Trophoblast cell (in vitro differentiated cells and primary cell): Measurements from ENCODE around the gene ZNF534.
A peak's percentile ranks its signal among the peaks of the same experiment; 100 is the strongest.
"Not testable (repeated sequence)": the region's sequence is repeated elsewhere in the genome, so short reads cannot be mapped to it uniquely, and the experiment has no call there.

Source experiments
- DNase-seq, 2 donors: peaks; one replicate each; pipeline ENCODE4 v3.0.0-alpha.2; 2016
- H2AFZ ChIP-seq: 2 replicates; pipeline ENCODE4 v1.6.1; 2013; ENCODE audit warnings: low read length, moderate library complexity, mild to moderate bottlenecking; ENCODE audit not compliant: insufficient read depth, poor library complexity
- H2AK5ac ChIP-seq: 2 replicates; pipeline ENCODE4 v1.6.1; 2013; ENCODE audit warnings: mild to moderate bottlenecking, low read length
- H2BK120ac ChIP-seq: 2 replicates; pipeline ENCODE4 v1.6.1; 2013; ENCODE audit warnings: low read length, mild to moderate bottlenecking, moderate library complexity; ENCODE audit not compliant: insufficient read depth, poor library complexity
- H2BK12ac ChIP-seq: 2 replicates; pipeline ENCODE4 v1.6.1; 2013; ENCODE audit warnings: mild to moderate bottlenecking, low read length, moderate library complexity
- H2BK5ac ChIP-seq: 2 replicates; pipeline ENCODE4 v1.6.1; 2013; ENCODE audit warnings: low read length, low read depth, moderate library complexity, mild to moderate bottlenecking; ENCODE audit not compliant: poor library complexity
- H3K14ac ChIP-seq: 2 replicates; pipeline ENCODE4 v1.6.1; 2013; ENCODE audit warnings: mild to moderate bottlenecking, low read length
- H3K18ac ChIP-seq: 2 replicates; pipeline ENCODE4 v1.6.1; 2013; ENCODE audit warnings: mild to moderate bottlenecking, low read length
- H3K23ac ChIP-seq: 2 replicates; pipeline ENCODE4 v1.6.1; 2013; ENCODE audit warnings: low read length
- H3K27ac ChIP-seq: 2 replicates; pipeline ENCODE4 v1.5.1; 2013; ENCODE audit warnings: low read depth, mild to moderate bottlenecking, inconsistent platforms, low read length, moderate library complexity
- H3K27me3 ChIP-seq: 2 replicates; pipeline ENCODE4 v1.6.1; 2013; ENCODE audit warnings: inconsistent platforms, mild to moderate bottlenecking, low read length, moderate library complexity; ENCODE audit not compliant: insufficient read depth
- H3K36me3 ChIP-seq, 2 experiments: 1 replicate in 1 of 2; 2 replicates in 1 of 2; pipeline ENCODE4 v1.6.1; 2013; ENCODE audit warnings: low read length in 2 of 2, mild to moderate bottlenecking in 2 of 2, moderate library complexity in 1 of 2; ENCODE audit not compliant: insufficient read depth in 2 of 2, control insufficient read depth in 1 of 2
- H3K4ac ChIP-seq: 2 replicates; pipeline ENCODE4 v1.6.1; 2013; ENCODE audit warnings: low read depth, mild to moderate bottlenecking, low read length, moderate library complexity
- H3K4me1 ChIP-seq, 2 experiments: 1 replicate in 1 of 2; 2 replicates in 1 of 2; pipeline ENCODE4 v1.6.1; 2013; ENCODE audit warnings: low read length in 2 of 2, mild to moderate bottlenecking in 2 of 2, moderate library complexity in 1 of 2; ENCODE audit not compliant: insufficient read depth in 2 of 2, control insufficient read depth in 1 of 2
- H3K4me2 ChIP-seq: 2 replicates; pipeline ENCODE4 v1.6.1; 2013; ENCODE audit warnings: inconsistent platforms, mild to moderate bottlenecking, low read length, moderate library complexity
- H3K4me3 ChIP-seq: 2 replicates; pipeline ENCODE4 v1.5.1; 2013; ENCODE audit warnings: mild to moderate bottlenecking, low read depth, low read length, inconsistent platforms
- H3K79me1 ChIP-seq: one replicate; pipeline ENCODE4 v1.6.1; 2013; ENCODE audit warnings: low read length
- H3K79me2 ChIP-seq: 2 replicates; pipeline ENCODE4 v1.6.1; 2013; ENCODE audit warnings: low read length, mild to moderate bottlenecking; ENCODE audit not compliant: control insufficient read depth, insufficient read depth, poor library complexity
- H3K9ac ChIP-seq: 2 replicates; pipeline ENCODE4 v1.6.1; 2013; ENCODE audit warnings: mild to moderate bottlenecking, low read length
- H3K9me3 ChIP-seq: 2 replicates; pipeline ENCODE4 v1.6.1; 2013; ENCODE audit warnings: low read depth, mild to moderate bottlenecking, control low read depth, inconsistent platforms, low read length; ENCODE audit not compliant: insufficient read depth
- H4K12ac ChIP-seq: 2 replicates; pipeline ENCODE4 v1.6.1; 2013; ENCODE audit warnings: low read depth, mild to moderate bottlenecking, low read length, moderate library complexity
- H4K8ac ChIP-seq: 2 replicates; pipeline ENCODE4 v1.6.1; 2013; ENCODE audit warnings: low read depth, mild to moderate bottlenecking, low read length, moderate library complexity
- H4K91ac ChIP-seq: one replicate; pipeline ENCODE4 v1.6.1; 2013; ENCODE audit warnings: low read depth, mild to moderate bottlenecking, low read length, moderate library complexity
- WGBS: extraction: QIAGEN DNeasy Blood & Tissue Kit; methylation state at CpG from one replicate; pipeline ENCODE4 v1.1.7; 2013; ENCODE audit warnings: missing lambda C conversion rate; ENCODE audit not compliant: insufficient read length, insufficient coverage; ENCODE audit errors: extremely low coverage; 5-methylcytosine and 5-hydroxymethylcytosine counted together

Gene ZNF534

DNA sequence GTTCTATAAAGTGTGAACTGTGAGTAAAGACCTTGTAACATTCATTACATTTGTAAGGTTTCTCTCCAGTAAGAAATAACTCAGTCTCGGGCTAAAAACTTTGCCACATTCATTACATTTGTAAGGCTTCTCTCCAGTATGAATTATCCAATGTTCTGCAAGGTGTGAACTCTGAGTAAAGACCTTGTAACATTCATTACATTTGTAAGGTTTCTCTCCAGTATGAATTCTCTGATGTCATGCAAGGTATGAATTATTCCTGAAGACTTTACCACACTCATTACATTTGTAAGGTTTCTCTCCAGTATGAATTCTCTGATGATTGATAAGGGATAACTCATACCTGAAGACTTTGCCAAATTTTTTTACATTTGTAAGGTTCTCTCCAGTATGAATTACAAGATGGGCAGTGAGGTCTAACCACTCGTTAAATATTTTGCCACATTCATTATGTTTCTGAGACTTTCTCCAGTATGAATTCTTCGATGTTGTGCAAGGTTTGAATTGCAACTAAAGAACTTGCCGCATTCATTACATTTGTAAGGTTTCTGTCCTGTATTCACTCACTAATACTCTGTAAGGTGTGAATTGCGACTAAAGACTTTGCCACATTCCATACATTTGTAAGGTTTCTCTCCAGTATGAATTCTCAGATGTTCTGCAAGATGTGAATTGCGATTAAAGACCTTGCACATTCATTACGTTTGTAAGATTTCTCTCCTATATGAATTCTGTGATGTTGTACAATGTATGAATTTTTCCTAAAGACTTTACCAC lies 45.6 kb downstream of the ZNF534 start:
- Histone ChIP-seq H3K4me2 (no peak overlapping the region), H3K18ac (no peak overlapping the region), H3K4me1 (no peaks in the 10 kb centered on the region), H3K23ac (no peak overlapping the region), H2AFZ (no peak overlapping the region), H3K4ac (no peak overlapping the region), H4K91ac (no peak overlapping the region), H3K79me2 (no peaks in the 10 kb centered on the region), H3K4me3 (no peak overlapping the region), H3K9me3 (peaks cover 19% of the 10 kb centered on the region), H3K27ac (no peak overlapping the region), H3K9ac (no peak overlapping the region), H4K12ac (no peak overlapping the region), H2BK120ac (no peak overlapping the region), H3K79me1 (no peaks in the 10 kb centered on the region), H3K14ac (no peak overlapping the region), H2BK5ac (no peak overlapping the region), H3K36me3 (no peaks in the 10 kb centered on the region), H2BK12ac (no peak overlapping the region), H4K8ac (no peak overlapping the region), H2AK5ac (no peak overlapping the region), H3K27me3 (no peaks in the 10 kb centered on the region)
- no CpG with 5 or more reads among the region's 7 CpGs for WGBS
- peak in 1 of 2 donors; percentile 7 for DNase-seq

DNA sequence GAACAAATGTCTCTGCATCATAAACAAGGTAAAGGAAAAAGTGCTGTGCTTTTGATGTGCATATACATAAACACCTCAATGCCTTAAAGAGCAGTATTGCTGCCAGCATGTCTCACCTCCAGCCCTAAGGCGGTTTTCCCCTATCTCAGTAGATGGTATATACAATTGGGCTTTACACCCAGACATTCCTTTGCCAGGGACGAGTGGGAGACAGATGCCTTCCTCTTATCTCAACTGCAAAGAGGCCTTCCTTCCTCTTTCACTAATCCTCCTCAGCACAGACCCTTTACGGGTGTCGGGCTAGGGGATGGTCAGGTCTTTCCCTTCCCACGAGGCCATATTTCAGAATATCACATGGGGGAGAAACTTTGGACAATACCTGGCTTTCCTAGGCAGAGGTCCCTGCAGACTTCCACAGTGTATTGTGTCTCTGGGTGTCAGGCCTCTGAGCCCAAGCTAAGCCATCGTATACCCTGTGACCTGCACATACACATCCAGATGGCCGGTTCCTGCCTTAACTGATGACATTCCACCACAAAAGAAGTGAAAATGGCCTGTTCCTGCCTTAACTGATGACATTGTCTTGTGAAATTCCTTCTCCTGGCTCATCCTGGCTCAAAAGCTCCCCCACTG lies 55.3 kb downstream of the ZNF534 start:
- peak in 1 of 2 donors; percentile 27 for DNase-seq
- not testable (repeated sequence) for H3K36me3 ChIP-seq, H3K23ac ChIP-seq, H3K4me1 ChIP-seq, H4K91ac ChIP-seq, H3K4ac ChIP-seq, H4K12ac ChIP-seq, H2AK5ac ChIP-seq, H3K27ac ChIP-seq, H2AFZ ChIP-seq, H2BK5ac ChIP-seq, H3K4me2 ChIP-seq, H3K14ac ChIP-seq, H3K4me3 ChIP-seq, H3K79me2 ChIP-seq, H2BK12ac ChIP-seq, H3K27me3 ChIP-seq, H3K9me3 ChIP-seq, H2BK120ac ChIP-seq, H3K9ac ChIP-seq, H4K8ac ChIP-seq, H3K18ac ChIP-seq, H3K79me1 ChIP-seq
- WGBS: no CpG with 5 or more reads among the region's 7 CpGs

DNA sequence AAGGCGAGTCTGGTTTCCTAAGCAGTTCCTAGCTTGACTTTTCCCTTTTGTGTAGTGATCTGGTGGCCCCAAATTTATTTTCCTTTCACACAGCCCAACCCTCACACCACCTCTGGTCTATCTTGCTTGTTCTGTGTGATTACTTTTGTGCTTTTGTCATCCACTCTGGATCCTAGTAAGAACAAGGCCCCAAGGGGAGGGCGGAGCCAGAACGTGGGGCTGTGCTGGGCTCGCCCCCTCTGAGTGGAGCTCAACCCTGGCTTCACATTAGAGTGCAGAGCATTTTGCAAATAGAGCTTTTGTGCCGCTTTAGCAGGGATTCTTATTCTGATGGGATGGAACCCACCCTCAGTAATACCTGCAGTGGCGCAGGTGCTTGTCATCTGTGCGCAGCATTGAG lies 56.1 kb downstream of the ZNF534 start:
- H3K4me2 ChIP-seq, H2BK120ac ChIP-seq, H4K91ac ChIP-seq, H2AFZ ChIP-seq, H3K9ac ChIP-seq, H3K79me2 ChIP-seq, H3K14ac ChIP-seq, H3K18ac ChIP-seq, H2BK12ac ChIP-seq, H3K36me3 ChIP-seq, H3K79me1 ChIP-seq, H2BK5ac ChIP-seq, H4K12ac ChIP-seq, H3K4me3 ChIP-seq, H3K4ac ChIP-seq, H3K27me3 ChIP-seq, H3K27ac ChIP-seq, H2AK5ac ChIP-seq, H3K4me1 ChIP-seq, H3K9me3 ChIP-seq, H4K8ac ChIP-seq, DNase-seq, H3K23ac ChIP-seq: not testable (repeated sequence)
- WGBS: no CpG with 5 or more reads among the region's 7 CpGs

DNA sequence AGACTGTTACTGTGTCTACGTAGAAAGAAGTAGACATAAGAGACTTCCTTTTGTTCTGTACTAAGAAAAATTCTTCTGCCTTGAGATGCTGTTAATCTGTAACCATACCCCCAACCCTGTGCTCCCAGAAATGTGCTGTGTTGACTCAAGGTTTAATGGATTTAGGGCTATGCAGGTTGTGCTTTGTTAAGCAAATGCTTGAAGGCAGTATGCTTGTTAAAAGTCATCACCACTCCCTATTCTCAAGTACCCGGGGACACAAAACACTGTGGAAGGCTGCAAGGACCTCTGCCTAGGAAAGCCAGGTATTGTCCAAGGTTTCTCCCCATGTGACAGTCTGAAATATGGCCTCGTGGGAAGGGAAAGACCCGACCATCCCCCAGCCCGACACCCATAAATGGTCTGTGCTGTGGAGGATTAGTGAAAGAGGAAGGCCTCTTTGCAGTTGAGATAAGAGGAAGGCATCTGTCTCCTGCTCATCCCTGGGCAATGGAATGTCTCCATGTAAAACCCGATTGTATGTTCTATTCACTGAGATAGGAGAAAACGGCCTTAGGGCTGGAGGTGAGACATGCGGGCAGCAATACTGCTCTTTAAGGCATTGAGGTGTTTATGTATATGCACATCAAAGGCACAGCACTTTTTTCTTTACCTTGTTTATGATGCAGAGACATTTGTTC lies 56.8 kb downstream of the ZNF534 start:
- not testable (repeated sequence) for H3K18ac ChIP-seq, H3K36me3 ChIP-seq, H3K9me3 ChIP-seq, H3K4ac ChIP-seq, H3K27me3 ChIP-seq, H3K23ac ChIP-seq, H3K27ac ChIP-seq, H3K79me1 ChIP-seq, H2AFZ ChIP-seq, H4K91ac ChIP-seq, H3K4me1 ChIP-seq, H3K9ac ChIP-seq, H2BK5ac ChIP-seq, H4K8ac ChIP-seq, H2BK120ac ChIP-seq, H3K14ac ChIP-seq, H4K12ac ChIP-seq, H3K4me3 ChIP-seq, H2BK12ac ChIP-seq, H2AK5ac ChIP-seq, H3K79me2 ChIP-seq, H3K4me2 ChIP-seq
- DNase-seq: peak; percentile 77 to 78
- no CpG with 5 or more reads among the region's 8 CpGs for WGBS
